Pancreas (tissue), 10 donors: ENCODE measurements around the gene ZNF385C. TPM values are rescaled to one million over a fixed set of nuclear protein-coding genes. Genes with fewer than 3 reads are reported as not detected.

ENCODE experiments used
- ATAC-seq, 4 donors: fragments of 200-7000 bp; cut with Tn5 transposase; one replicate each; pipeline versions ENCODE4 v1.8.0 to v1.9.1; 2020; ENCODE audit warnings: mild to moderate bottlenecking in 4 of 4, moderate library complexity in 4 of 4
- DNase-seq, 6 donors: peaks; one replicate each; pipeline ENCODE4 v3.0.0-alpha.2; 2020
- FAIRE-seq: peaks from 2 replicates; lab custom pipeline; 2012; peaks lifted over from hg19 to GRCh38; lab: Jason Lieb, UNC
- H3K27ac ChIP-seq, 4 donors: fragments of 200-600 bp; sonication (generic); 1 replicate in 3 of 4; 2 replicates in 1 of 4; pipeline versions ENCODE4 v1.5.0 to v1.8.0; 2020
- H3K27me3 ChIP-seq, 4 donors: fragments of 200-600 bp; one replicate each; pipeline ENCODE4 v1.8.0; 2021
- H3K36me3 ChIP-seq, 3 donors: fragments of 200-600 bp; sonication (generic) in 1 of 3; one replicate each; pipeline versions ENCODE4 v1.5.0 to v1.8.0; 2020 to 2021
- H3K4me1 ChIP-seq, 3 donors: fragments of 200-600 bp; one replicate each; pipeline ENCODE4 v1.8.0; 2021
- H3K4me3 ChIP-seq, 4 donors: fragments of 200-600 bp; sonication (generic) in 2 of 4; one replicate each; pipeline versions ENCODE4 v1.5.0 to v1.8.0; 2020 to 2021
- H3K9me3 ChIP-seq, 4 donors: fragments of 200-600 bp; one replicate each; pipeline ENCODE4 v1.8.0; 2021
- WGBS, 2 donors: extraction: QIAGEN DNeasy Blood & Tissue Kit; methylation state at CpG; one replicate each; pipeline ENCODE4 v1.1.7; 2013; 5-methylcytosine and 5-hydroxymethylcytosine counted together
- intact Hi-C, 3 donors: fragments of 100-400 bp; cut with DNase I; formaldehyde crosslinking; loops; one replicate each; pipeline versions ENCODE4 v1.11.1 to v1.14.2; 2022
- polyA plus RNA-seq, 2 donors: library from polyadenylated mRNA; stranded (reverse); fragments of 200-250 nt; gene quantifications; one replicate each; pipeline ENCODE4 v1.2.3, GENCODE V29; 2013
- total RNA-seq, 6 donors: library from RNA; stranded (reverse); fragmentation: NEBNext Ultra II Directional in 4 of 6; extraction: Animal tissue kit (Norgen Biotek cat#: 25700) in 4 of 6; gene quantifications; one replicate each; pipeline versions ENCODE4 v1.2.1 to v1.2.4, GENCODE V29; 2021 to 2023
- TF ChIP-seq, protein P1 (sequence below), 4 donors: fragments of 200-600 bp; sonication (generic) in 3 of 4; IDR thresholded peaks; one replicate each; pipeline versions ENCODE4 v1.5.0 to v1.8.0; 2021; ENCODE audit warnings: antibody characterized with exemption in 4 of 4
- donor health status: healthy with polysubstance abuse.
- donor health status: DM: no; HTN: no; CAD: no; lungs with moderate emphysema.
- donor health status: DM: no; HTN: no; CAD: no.
- donor health status: control.
- donor health status: control.
- donor health status: Bipolar disorder and iron deficiency.
- donor health status: DM: yes; HTN: yes; CAD: no.
- donor health status: DM: no; HTN: no; CAD: no.
- donor health status: DM: no; HTN: no; CAD: no.
- donor health status: DM: yes; HTN: yes; CAD: no.

ZNF385C gene
- total and polyA plus RNA-seq, 8 donors = 0.67 to 2.6 (median 1.6) TPM

DNA sequence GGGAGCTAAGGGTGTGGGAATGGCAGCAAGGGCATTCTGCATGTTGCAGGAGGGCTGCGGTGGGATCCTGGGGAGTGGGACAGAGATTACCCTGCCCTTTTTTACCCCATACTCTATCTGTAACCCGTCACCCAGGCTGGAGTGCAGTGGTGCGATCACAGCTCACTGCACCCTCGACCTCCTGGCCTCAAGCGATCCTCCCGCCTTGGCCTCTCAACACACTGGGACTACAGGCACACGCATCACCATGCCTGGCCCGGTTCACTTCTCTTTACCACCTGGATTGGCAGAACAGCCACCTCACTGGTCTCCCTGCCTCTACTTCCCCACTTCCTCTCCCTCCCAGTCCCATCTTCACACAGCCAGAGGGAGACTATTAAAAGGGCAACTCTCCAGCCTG is 9.5 kb downstream of the ZNF385C start:
- DNase-seq (no peak), FAIRE-seq (no peak), ATAC-seq (no peak)
- Histone ChIP-seq H3K4me1 (no peaks in the 10 kb centered on the region), H3K4me3 (no peak overlapping the region), H3K36me3 (no peaks in the 10 kb centered on the region), H3K27me3 (no peaks in the 10 kb centered on the region), H3K27ac (no peak overlapping the region), H3K9me3 (no peaks in the 10 kb centered on the region)
- intact Hi-C loops = no loop called here
- 74 to 82% methylated on average over 8 of the region's 8 CpGs for WGBS, 2 donors
- TF ChIP-seq, protein P1, sequence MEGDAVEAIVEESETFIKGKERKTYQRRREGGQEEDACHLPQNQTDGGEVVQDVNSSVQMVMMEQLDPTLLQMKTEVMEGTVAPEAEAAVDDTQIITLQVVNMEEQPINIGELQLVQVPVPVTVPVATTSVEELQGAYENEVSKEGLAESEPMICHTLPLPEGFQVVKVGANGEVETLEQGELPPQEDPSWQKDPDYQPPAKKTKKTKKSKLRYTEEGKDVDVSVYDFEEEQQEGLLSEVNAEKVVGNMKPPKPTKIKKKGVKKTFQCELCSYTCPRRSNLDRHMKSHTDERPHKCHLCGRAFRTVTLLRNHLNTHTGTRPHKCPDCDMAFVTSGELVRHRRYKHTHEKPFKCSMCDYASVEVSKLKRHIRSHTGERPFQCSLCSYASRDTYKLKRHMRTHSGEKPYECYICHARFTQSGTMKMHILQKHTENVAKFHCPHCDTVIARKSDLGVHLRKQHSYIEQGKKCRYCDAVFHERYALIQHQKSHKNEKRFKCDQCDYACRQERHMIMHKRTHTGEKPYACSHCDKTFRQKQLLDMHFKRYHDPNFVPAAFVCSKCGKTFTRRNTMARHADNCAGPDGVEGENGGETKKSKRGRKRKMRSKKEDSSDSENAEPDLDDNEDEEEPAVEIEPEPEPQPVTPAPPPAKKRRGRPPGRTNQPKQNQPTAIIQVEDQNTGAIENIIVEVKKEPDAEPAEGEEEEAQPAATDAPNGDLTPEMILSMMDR (IDR thresholded peaks at IDR 0.05) = no peak

DNA sequence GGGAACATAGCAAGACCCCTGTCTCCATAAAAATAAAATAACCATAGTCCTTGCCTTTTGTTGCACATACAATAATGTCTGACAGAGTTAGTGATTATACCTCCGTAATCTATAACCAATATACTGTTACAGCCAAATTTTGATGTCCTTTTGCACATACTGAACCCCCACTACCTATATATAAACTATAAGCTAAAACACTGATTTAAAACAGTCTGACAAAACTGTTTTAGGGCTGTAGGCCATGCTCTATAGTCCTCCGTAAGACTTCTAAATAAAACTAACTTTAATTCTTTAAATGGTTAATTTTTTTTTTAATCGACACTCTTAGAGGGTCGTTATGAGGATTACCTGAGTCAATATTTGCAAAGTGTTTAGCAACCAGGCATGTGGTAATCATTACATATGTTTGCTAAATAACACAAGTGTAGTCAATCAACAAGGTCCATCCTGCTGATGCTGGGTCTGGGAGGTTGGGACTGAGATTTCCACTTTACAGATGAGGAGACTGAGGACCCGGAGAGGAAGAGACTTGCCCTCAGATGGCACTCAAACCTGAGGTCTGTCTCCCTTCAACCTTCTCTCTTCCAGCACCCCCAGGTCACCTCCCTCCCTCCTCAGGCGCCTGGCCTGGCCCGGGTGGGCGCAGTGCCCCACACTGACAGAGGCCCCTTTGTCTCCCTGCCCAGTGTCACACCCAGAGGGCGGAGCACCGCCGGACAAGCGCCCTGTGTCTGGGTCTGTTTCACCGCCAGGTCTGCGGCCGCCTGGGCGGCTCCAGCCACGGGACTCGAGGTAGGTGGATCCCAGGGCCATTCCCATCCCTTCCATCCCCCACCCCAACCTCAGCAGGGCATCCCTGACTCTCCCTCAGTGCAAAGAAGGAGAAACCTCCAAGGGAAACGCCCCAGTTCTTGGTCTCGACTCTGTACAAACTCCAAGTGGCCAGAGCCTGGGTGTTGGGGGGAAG is 10.3 kb downstream of the ZNF385C start:
- H3K9me3 ChIP-seq = no peaks in the 10 kb centered on the region
- TF ChIP-seq, protein P1 (IDR thresholded peaks at IDR 0.05) = no peak
- H3K4me3 ChIP-seq = no peak overlapping the region
- peak in 2 of 4 donors; percentile 61 to 64 for ATAC-seq
- FAIRE-seq = no peak
- no peaks in the 10 kb centered on the region for H3K36me3 ChIP-seq
- intact Hi-C loops = no loop called here
- WGBS, 2 donors = 37 to 40% methylated on average over 20 of the region's 20 CpGs
- H3K27ac ChIP-seq = no peak overlapping the region
- H3K4me1 ChIP-seq = no peaks in the 10 kb centered on the region
- no peaks in the 10 kb centered on the region for H3K27me3 ChIP-seq
- DNase-seq = peak in 1 of 6 donors; percentile 14

DNA sequence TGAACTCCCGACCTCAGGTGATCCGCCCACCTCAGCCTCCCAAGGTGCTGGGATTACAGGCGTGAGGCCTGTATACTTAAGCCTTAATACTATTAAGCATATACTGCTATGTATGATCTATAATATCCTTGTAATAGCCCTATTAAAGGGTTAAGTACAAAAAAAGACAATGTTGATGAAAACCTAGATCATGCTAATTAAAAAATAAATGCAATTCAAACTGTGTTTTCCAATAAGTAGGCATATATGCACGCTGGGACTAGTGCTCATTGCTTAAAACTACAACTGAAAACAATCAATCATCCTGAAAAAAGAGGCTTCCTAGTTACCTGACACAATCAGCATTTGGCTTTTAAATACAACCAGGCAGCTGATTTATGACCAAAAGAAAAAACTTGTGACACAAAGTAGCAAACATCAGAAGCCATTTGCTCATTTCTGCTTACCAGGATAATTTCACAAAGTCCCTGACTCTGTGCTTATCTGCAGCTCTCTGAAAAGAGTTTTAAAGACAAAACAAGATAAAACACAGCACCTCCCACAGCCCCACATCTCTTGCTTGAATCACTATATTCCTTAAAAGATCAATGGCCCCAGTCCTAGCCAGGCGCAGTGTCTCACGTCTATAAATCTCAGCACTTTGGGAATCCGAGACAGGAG is 11.1 kb downstream of the ZNF385C start:
- FAIRE-seq = no peak
- TF ChIP-seq, protein P1 (IDR thresholded peaks at IDR 0.05) = no peak
- WGBS, 2 donors = 67 to 76% methylated on average over 7 of the region's 7 CpGs
- Histone ChIP-seq H3K4me3 (no peak overlapping the region), H3K36me3 (no peaks in the 10 kb centered on the region), H3K4me1 (no peaks in the 10 kb centered on the region), H3K27ac (no peak overlapping the region), H3K9me3 (no peaks in the 10 kb centered on the region), H3K27me3 (no peaks in the 10 kb centered on the region)
- no peak for ATAC-seq
- no peak for DNase-seq
- intact Hi-C loops = no loop called here

DNA sequence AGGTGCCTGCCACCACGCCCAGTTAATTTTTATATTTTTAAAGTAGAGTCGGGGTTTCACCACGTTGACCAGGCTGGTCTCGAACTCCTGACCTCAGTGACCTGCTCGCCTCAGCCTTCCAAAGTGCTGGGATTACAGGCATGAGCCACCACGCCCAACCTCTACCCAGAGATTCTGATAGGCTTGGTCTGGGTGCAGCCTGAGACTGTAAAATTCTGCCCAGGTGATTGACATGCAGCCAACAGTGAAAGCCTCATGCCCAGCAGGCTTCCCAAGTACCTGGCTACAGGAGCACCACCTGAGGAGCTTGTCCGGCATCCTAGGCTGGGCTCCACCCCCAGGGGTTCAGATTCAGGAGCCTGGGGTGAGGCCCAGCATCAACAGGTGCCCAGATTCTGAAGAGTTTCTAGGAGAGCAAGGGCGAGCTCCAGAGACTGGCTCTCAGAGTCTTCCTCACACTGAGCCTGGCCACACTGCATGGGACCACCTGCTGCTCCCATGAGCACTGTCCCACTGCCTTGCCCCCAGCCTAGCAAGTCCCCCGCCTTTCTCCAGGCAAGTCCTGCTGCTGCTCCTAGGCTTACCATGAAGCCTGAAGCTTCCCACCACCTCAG is 16.6 kb downstream of the ZNF385C start:
- no peak overlapping the region for H3K4me3 ChIP-seq
- 80 to 89% methylated on average over 9 of the region's 9 CpGs for WGBS, 2 donors
- no peak overlapping the region for H3K27ac ChIP-seq
- H3K27me3 ChIP-seq = no peaks in the 10 kb centered on the region
- TF ChIP-seq, protein P1 (IDR thresholded peaks at IDR 0.05) = no peak
- DNase-seq (no peak), FAIRE-seq (no peak), ATAC-seq (no peak)
- no peaks in the 10 kb centered on the region for H3K36me3 ChIP-seq
- intact Hi-C loops = no loop called here
- no peaks in the 10 kb centered on the region for H3K9me3 ChIP-seq
- H3K4me1 ChIP-seq = no peaks in the 10 kb centered on the region
